CD4-positive, alpha-beta T cell treated with Interferon gamma for 1 hour (primary cell): ENCODE measurements around the gene RSF1.

Experiments
- DNase-seq: peaks from one replicate; pipeline ENCODE4 v3.0.0-alpha.2; 2020

Gene RSF1

GRCh38 chr11:77747381-77747969, 73.0 kb downstream of the RSF1 start:
- no peak for DNase-seq

DNA sequence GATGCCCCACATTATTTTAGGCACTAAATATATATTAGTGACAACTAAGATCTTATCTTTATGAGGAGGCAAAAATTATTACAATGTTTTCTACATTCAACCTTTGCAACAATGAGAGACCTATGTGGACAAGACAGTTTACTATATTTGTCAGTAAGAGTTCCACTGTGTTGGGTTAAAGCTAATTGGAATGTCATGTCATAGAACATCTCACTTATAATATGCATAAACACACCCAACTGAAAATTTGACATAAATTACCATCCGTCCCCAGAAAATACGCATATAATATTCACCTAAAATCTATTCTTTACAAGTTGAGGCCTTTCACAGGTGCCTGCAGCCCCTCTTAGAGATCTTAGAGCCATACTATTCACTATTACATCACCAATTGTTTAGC, 84.0 kb downstream of the RSF1 start:
- DNase-seq = no peak

DNA sequence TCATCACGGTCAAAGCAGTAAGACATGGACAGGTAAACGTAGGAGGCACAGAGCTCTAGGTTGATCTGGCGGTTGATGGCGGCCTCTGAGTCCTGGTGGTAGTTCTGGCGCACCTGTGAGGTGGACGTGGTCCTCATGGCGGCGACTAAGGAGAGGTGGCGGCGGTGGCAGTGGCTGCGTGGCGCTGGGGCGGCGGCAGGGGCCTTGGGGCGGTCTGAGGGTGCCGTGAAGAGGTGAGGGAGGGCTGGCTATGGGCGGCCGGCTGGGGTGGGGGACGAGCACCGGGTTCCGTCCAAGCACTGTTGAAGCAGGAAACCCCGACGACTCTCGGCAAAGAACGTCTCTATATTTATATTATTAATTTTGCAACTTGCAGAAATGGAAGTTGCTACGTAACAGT, 85.6 kb downstream of the RSF1 start:
- no peak for DNase-seq

- no peak for DNase-seq
Observed at GRCh38 chr11:77732143-77732542, 88.4 kb downstream of the RSF1 start.

DNA sequence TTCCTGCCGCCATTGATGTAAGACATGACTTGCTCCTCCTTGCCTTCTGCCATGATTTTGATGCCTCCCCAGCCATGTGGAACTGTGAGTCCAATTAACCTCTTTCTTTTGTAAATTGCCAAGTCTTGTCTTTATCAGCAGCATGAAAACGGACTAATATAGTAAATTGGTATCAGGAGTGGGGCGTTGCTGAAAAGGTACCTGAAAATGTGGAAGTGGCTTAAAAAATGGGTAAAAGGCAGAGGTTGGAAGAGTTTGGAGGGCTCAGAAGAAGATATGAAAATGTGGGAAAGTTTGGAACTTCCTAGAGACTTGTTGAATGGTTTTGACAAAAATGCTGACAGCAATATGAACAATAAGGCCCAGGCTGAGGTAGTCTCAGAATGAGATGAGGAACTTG, 89.7 kb downstream of the RSF1 start:
- DNase-seq = no peak

GRCh38 chr11:77729063-77729462, 91.5 kb downstream of the RSF1 start:
- no peak for DNase-seq

DNA sequence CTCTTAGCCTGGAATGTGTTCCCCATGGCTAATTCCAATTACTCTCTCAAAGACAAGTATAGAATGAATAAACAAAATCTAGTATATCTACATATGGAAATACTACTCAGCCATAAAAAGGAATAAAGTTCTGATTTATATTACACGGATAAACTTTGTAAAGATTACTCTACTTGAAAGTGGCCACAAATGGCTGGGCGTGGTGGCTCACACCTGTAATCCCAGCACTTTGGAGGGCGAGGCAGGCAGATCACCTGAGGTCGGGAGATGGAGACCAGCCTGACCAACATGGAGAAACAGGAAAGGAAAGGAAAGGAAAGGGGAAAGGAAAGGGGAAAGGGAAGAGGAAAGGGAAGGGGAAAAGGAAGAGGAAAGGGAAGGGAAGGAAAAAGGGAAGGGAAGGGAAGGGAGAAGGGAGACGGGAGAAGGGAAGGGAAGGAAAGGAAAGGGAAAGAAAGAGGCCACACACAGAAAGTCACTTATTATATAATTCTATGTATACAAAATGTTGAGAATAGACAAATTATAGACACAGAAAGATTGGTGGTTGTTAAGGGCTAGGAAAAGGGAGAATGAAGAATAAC, 92.2 kb downstream of the RSF1 start:
- no peak for DNase-seq

DNA sequence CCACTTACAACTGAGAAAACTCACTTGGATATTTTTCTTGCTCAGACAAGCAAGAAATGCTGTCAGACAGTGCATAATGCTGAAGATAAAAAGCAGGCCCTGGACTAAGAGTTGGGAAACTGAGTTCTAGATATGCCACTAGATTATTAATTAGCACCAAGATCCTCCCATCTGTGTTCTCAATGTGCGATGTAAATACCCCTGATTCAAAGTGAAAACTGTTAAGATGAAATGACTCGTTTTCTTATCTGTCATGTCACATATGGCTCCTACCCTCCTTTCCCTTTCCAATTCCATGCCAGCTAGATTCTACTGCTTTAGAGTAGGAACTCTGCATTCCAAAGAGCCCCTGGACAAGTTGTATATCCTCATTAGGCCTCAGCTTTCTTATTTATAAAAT, 94.0 kb downstream of the RSF1 start:
- DNase-seq = no peak

DNA sequence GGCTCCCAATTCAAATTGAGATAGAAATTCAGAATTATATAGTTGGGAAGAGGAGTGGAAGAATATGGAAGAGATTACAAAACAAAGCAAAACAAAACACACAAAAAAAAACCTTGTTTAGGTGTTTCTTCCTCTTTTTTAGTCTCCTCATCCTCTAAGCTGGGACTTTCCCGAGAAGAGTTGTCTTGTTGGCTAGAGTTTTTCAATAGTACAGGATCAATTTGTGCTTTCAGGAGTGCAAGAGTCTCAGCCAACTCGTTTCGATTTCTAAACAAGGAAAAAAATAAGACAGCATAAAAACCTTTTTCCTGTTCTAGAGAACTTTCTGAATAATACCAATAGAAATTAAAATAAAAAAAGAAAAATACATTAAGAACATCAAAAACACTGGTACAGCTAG, 95.1 kb downstream of the RSF1 start:
- no peak for DNase-seq

GRCh38 chr11:77724636-77725035, 95.9 kb downstream of the RSF1 start:
- no peak for DNase-seq

- DNase-seq = no peak
Observed at GRCh38 chr11:77723024-77723423, 97.5 kb downstream of the RSF1 start.

DNA sequence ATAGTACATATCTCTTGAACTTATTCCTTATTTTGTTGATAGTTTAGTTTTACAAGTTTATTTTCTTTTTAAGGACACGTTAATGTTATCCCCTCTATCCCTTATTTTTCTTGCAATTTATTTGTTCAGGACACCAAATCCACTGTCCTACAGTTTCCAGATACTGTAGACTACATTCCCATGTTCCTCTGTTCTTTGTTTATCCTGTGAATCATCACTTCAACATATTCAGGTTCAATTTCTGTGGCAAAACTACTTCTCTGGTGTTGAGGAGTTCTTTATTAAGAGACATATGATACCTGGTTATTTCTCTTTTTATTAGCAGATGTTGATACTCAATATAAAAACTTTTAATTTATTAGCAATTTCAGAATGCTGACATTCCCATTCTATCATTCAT, 110.2 kb downstream of the RSF1 start:
- DNase-seq = no peak

- DNase-seq = no peak
Observed at GRCh38 chr11:77705876-77706579, 114.5 kb downstream of the RSF1 start.

- no peak for DNase-seq
Observed at GRCh38 chr11:77705195-77705875, 115.2 kb downstream of the RSF1 start.

DNA sequence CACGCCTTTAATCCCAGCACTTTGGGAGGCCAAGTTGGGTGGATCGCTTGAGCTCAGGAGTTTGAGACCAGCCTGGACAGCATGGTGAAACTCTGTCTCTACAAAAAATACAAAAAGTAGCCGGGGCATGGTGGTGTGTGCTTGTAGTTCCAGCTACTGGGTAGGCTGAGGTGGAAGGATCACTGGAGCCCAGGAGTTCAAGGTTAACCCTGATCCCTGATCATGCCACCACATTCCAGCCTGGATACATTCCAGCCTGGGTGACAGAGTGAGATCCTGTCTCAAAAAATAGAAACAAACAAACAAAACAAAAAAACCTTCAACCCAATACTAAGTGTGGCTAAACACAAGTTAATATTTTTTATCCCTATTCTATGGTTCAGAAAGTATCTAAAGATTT, 116.5 kb downstream of the RSF1 start:
- DNase-seq = no peak

DNA sequence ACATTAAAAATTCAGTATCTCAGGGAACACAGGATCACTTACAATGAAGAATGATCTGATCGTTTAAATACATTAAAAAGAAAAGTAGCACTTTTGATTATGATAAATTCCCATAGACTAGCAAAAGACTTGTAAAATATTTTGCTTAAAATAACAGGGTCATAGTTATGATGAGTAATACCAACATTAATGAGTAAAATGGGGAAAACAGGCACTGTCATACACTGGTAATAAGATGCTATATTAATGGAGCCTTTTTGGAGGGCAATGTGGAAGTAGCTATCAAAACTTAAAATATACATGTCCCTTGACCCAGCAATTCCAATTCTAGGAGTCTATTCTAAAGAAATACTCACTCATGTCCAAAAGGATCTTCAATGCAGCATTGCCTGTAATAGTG, 121.1 kb downstream of the RSF1 start:
- DNase-seq = no peak

DNA sequence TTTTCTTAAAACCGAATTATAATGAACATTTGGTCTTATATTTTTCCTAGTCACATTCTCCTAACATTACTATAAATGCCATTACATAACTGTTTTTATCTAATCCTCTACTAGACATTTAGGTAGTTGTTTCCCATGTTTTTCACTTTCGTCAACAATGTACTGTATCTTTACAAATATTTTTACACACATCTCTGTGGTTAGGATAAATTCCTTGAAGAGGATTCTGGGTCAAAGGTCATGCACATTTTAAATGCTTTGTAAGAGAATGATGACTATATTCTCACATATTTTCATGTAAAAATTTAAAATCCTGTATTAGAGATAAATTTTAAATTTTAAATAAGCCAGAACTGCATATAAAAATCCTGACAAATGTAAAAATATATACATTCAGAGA, 121.6 kb downstream of the RSF1 start:
- DNase-seq = no peak

- DNase-seq = no peak
Observed at GRCh38 chr11:77697865-77698264, 122.7 kb downstream of the RSF1 start.

- no peak for DNase-seq
Observed at GRCh38 chr11:77695417-77695816, 125.1 kb downstream of the RSF1 start.

- DNase-seq = no peak
Observed at GRCh38 chr11:77690649-77691048, 129.9 kb downstream of the RSF1 start.

- DNase-seq = no peak
Observed at GRCh38 chr11:77687088-77687487, 133.4 kb downstream of the RSF1 start.

- DNase-seq = no peak
Observed at GRCh38 chr11:77677138-77677537, 143.4 kb downstream of the RSF1 start.

DNA sequence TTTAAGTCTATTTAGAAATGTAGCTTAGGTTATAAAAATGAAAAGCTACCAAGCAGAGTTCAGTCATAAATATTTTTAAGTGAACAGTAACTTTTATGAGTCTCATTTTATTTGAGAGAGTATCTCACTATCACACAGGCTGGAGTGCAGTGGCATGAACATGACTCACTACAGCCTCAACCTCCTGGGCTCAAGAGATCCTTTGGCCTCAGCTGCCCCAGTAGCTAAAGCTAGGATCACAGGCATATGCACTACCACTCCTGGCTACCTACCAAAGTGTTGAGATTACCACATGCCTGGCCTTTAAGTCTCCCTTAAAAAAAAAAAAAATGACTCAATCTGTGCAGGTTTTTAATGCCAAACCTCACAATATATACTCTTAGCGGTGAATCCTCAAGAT, 148.3 kb downstream of the RSF1 start:
- no peak for DNase-seq

DNA sequence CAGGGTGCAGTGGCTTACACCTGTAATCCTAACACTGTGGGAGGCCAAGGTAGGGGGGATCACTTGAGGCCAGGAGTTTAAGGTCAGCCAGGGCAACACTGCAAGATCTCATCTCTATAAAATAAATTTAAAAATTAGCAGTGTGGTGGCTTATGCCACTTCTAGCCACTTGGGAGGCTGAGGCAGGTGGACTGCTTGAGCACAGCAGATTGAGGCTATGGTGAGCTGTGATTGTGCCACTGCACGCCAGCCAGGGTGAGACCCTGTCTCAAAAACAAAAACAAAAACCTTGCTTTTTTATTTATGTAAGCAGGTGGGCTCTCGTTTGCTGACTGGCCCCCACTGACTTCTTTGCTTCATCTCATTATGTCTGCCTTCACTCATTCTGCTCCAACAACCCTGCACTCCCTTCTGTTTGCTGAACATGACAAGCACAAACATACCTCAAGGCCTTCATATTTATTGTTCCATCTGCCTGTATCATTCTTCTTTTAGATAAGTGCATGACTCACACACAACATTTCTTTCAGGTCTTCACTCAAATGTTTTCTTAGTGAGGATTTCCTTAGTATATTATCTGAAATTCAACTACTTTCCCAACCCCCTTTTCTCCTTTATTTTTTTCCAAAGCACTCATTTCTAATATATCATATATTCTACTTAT, 150.5 kb downstream of the RSF1 start:
- DNase-seq = no peak
